HepG2 (cell line): ENCODE data around the gene ABHD12. TPM values are rescaled to one million over a fixed set of nuclear protein-coding genes. Genes with fewer than 3 reads are reported as not detected.

Source experiments
- ATAD3A ChIP-seq: sonication (generic); formaldehyde crosslinking; IDR thresholded peaks from 2 replicates; pipeline ENCODE4 v1.4.0; 2020; ENCODE audit warnings: missing genetic modification reagents
- ELF3 ChIP-seq: IDR thresholded peaks from 2 replicates; pipeline ENCODE4 v1.6.1; 2016; ENCODE audit warnings: missing genetic modification reagents, missing compliant biosample characterization
- ELF4 ChIP-seq: sonication (generic); formaldehyde crosslinking; IDR thresholded peaks from 2 replicates; pipeline ENCODE4 v1.5.0; 2020; ENCODE audit warnings: missing genetic modification reagents, mild to moderate bottlenecking, moderate library complexity, borderline replicate concordance
- MIXL1 ChIP-seq: IDR thresholded peaks from 2 replicates; pipeline ENCODE4 v1.6.1; 2016
- NRL ChIP-seq: sonication (generic); formaldehyde crosslinking; IDR thresholded peaks from 2 replicates; pipeline ENCODE4 v1.5.0; 2020; ENCODE audit warnings: missing genetic modification reagents, mild to moderate bottlenecking, moderate library complexity, borderline replicate concordance
- PBX2 ChIP-seq: IDR thresholded peaks from 2 replicates; pipeline ENCODE4 v1.6.1; 2016; ENCODE audit warnings: control low read depth
- RCOR2 ChIP-seq: IDR thresholded peaks from 2 replicates; pipeline ENCODE4 v1.6.1; 2016; ENCODE audit warnings: missing biosample characterization, missing genetic modification reagents
- RNF219 ChIP-seq: sonication (generic); formaldehyde crosslinking; IDR thresholded peaks from 2 replicates; pipeline ENCODE4 v1.5.0; 2020; ENCODE audit warnings: mild to moderate bottlenecking, missing genetic modification reagents
- STAG1 ChIP-seq: sonication (generic); formaldehyde crosslinking; IDR thresholded peaks from 2 replicates; pipeline ENCODE4 v1.4.0; 2020; ENCODE audit warnings: missing genetic modification reagents
- TOPORS ChIP-seq: sonication (generic); formaldehyde crosslinking; IDR thresholded peaks from 2 replicates; pipeline ENCODE4 v1.8.0; 2023; ENCODE audit warnings: mild to moderate bottlenecking, missing genetic modification reagents
- TSC22D2 ChIP-seq: sonication (generic); formaldehyde crosslinking; IDR thresholded peaks from 2 replicates; pipeline ENCODE4 v1.5.1; 2020; ENCODE audit warnings: missing genetic modification reagents, mild to moderate bottlenecking, borderline replicate concordance
- ZFP91 ChIP-seq: sonication (generic); formaldehyde crosslinking; IDR thresholded peaks from 2 replicates; pipeline ENCODE4 v1.9.0; 2022; ENCODE audit warnings: missing genetic modification reagents, mild to moderate bottlenecking, borderline replicate concordance
- ZNF180 ChIP-seq: sonication (generic); formaldehyde crosslinking; IDR thresholded peaks from 2 replicates; pipeline ENCODE4 v1.4.0; 2020; ENCODE audit warnings: low read depth, missing genetic modification reagents, borderline replicate concordance
- ZNF34 ChIP-seq: sonication (generic); formaldehyde crosslinking; IDR thresholded peaks from 2 replicates; pipeline ENCODE4 v1.4.0; 2020; ENCODE audit warnings: mild to moderate bottlenecking, missing genetic modification reagents, borderline replicate concordance
- ZNF557 ChIP-seq: sonication (generic); formaldehyde crosslinking; IDR thresholded peaks from 2 replicates; pipeline ENCODE4 v1.4.0; 2020; ENCODE audit warnings: missing genetic modification reagents
- ZSCAN31 ChIP-seq: sonication (generic); formaldehyde crosslinking; IDR thresholded peaks from 2 replicates; pipeline ENCODE4 v1.5.0; 2020; ENCODE audit warnings: low read depth, mild to moderate bottlenecking, missing genetic modification reagents
- polyA plus RNA-seq, 8 experiments: library from polyadenylated mRNA; depleted of rRNA in 3 of 8; stranded (reverse) in 7 of 8; unstranded in 1 of 8; fragments of >200 nt; fragmentation: Illumina TruSeq in 4 of 8; extraction: Trizol in 4 of 8; gene quantifications; 2 replicates each; pipeline versions ENCODE4 v1.2.1 to v1.2.3, GENCODE V29; 2011 to 2016; ENCODE audit warnings: low read depth in 4 of 8, missing spikeins in 1 of 8, mixed read lengths in 1 of 8; ENCODE audit not compliant: insufficient read depth in 1 of 8
- total RNA-seq, 5 experiments: library from RNA; depleted of rRNA; stranded (reverse); fragments of >200 nt; fragmentation: Illumina TruSeq; extraction: Trizol; gene quantifications; 2 replicates each; pipeline ENCODE4 v1.2.3, GENCODE V29; 2016; ENCODE audit warnings: low read depth in 1 of 5
- TF ChIP-seq, protein P1 (sequence below): sonication (generic); formaldehyde crosslinking; IDR thresholded peaks from 2 replicates; pipeline ENCODE4 v1.4.0; 2020; ENCODE audit warnings: mild to moderate bottlenecking, missing genetic modification reagents
- TF ChIP-seq, protein P2 (sequence below): sonication (generic); formaldehyde crosslinking; IDR thresholded peaks from 2 replicates; pipeline ENCODE4 v1.5.0; 2020; ENCODE audit warnings: missing genetic modification reagents

ABHD12 gene
- total and polyA plus RNA-seq, 2 of the 13 experiments (the other 11 are each of a cell fraction or from before 2014, with no cell fraction given), result 23.5 to 72.1 TPM

DNA sequence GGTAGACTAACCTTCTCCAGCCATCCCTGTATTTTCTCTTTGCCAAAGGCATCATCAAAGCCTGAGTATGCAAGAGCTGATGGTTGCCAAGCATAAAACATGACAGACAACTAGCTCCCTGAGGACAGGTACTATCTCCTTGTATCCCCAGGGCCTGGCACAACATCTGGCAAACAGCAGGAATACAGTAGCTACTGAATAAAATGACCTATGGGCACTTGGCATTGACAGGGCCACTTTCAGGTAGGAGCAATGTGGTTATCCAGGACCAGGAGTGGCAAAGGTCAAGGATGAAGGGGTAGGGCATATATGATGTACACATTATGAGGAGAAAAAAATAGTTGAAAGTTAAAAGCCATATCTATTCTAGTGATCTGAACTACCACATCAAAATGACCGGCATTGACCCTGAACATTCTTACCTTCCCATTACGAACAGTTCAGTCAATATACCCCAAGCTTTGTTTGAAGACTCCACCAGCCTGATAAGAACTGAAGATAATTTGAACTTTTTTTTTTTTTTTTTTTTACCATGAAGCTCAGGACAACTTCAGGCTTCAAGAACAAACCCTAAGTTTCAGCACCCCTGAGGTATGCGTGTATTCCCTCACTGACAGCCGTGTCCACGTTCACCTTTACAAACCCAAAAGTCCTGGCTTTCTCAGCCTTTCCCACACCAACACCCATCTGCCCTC, 12.3 kb downstream of the ABHD12 start (continued):
- TF ChIP-seq, protein P1, sequence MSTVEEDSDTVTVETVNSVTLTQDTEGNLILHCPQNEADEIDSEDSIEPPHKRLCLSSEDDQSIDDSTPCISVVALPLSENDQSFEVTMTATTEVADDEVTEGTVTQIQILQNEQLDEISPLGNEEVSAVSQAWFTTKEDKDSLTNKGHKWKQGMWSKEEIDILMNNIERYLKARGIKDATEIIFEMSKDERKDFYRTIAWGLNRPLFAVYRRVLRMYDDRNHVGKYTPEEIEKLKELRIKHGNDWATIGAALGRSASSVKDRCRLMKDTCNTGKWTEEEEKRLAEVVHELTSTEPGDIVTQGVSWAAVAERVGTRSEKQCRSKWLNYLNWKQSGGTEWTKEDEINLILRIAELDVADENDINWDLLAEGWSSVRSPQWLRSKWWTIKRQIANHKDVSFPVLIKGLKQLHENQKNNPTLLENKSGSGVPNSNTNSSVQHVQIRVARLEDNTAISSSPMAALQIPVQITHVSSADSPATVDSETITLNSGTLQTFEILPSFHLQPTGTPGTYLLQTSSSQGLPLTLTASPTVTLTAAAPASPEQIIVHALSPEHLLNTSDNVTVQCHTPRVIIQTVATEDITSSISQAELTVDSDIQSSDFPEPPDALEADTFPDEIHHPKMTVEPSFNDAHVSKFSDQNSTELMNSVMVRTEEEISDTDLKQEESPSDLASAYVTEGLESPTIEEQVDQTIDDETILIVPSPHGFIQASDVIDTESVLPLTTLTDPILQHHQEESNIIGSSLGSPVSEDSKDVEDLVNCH (CRISPR knock-in tag), result no peak
- TF ChIP-seq ATAD3A (no peak), ELF3 (peak; percentile 73), ZNF557 (CRISPR knock-in tag) (no peak), ZNF180 (no peak), NRL (no peak), ZNF34 (CRISPR knock-in tag) (0 out of 2 replicates have a peak, but pooled peaks have one; percentile 63), RCOR2 (peak; percentile 94), MIXL1 (CRISPR knock-in tag) (peak; percentile 95), ZFP91 (CRISPR knock-in tag) (no peak), STAG1 (no peak; the same call in 1 of the 2 replicates), PBX2 (0 out of 2 replicates have a peak, but pooled peaks have one; percentile 44), TOPORS (CRISPR knock-in tag) (no peak), ELF4 (CRISPR knock-in tag) (no peak), TSC22D2 (CRISPR knock-in tag) (no peak), ZSCAN31 (CRISPR knock-in tag) (no peak), RNF219 (CRISPR knock-in tag) (no peak)
- TF ChIP-seq, protein P2, sequence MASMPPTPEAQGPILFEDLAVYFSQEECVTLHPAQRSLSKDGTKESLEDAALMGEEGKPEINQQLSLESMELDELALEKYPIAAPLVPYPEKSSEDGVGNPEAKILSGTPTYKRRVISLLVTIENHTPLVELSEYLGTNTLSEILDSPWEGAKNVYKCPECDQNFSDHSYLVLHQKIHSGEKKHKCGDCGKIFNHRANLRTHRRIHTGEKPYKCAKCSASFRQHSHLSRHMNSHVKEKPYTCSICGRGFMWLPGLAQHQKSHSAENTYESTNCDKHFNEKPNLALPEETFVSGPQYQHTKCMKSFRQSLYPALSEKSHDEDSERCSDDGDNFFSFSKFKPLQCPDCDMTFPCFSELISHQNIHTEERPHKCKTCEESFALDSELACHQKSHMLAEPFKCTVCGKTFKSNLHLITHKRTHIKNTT (CRISPR knock-in tag), result no peak
